Inflammatory macrophage (primary cell): ENCODE data around the gene GPR137B.

Experiments
- DNase-seq, 2 donors: peaks; one replicate each; pipeline ENCODE4 v3.0.0-alpha.2; 2020 to 2022
- total RNA-seq, 18 experiments: gene quantifications; one replicate each; lab custom pipeline; 2026; ENCODE audit warnings: mixed read lengths in 6 of 18, inconsistent platforms in 2 of 18; lab: John Stamatoyannopoulos, UW

The GPR137B gene
- total RNA-seq = 51.0 to 131 (median 71.2) reads per million in 18 experiments

GRCh38 chr1:236142253-236143103, at the start of gene GPR137B:
Gene GPR137B (plus strand): TSS chr1:236142539. CDS start chr1:236142623, 84 bp downstream.
- DNase-seq = peak; percentile 53 to 78

- no peak for DNase-seq
Measured at GRCh38 chr1:236092899-236093298, 49.4 kb upstream of the GPR137B start.

- DNase-seq = no peak
Measured at GRCh38 chr1:236095705-236096520, 46.4 kb upstream of the GPR137B start.

GRCh38 chr1:236096660-236097482, 45.5 kb upstream of the GPR137B start:
- DNase-seq = peak; percentile 50 to 71

- DNase-seq = no peak
Measured at GRCh38 chr1:236098267-236098666, 44.1 kb upstream of the GPR137B start.

- DNase-seq = no peak
Measured at GRCh38 chr1:236099355-236099974, 42.9 kb upstream of the GPR137B start.

- DNase-seq = no peak
Measured at GRCh38 chr1:236100799-236101198, 41.5 kb upstream of the GPR137B start.

GRCh38 chr1:236101233-236102200, 40.8 kb upstream of the GPR137B start:
- no peak for DNase-seq

- DNase-seq = no peak
Measured at GRCh38 chr1:236102611-236103010, 39.7 kb upstream of the GPR137B start.

GRCh38 chr1:236103059-236103458, 39.3 kb upstream of the GPR137B start:
- no peak for DNase-seq

GRCh38 chr1:236103646-236104218, 38.6 kb upstream of the GPR137B start:
- peak; percentile 67 to 68 for DNase-seq

GRCh38 chr1:236107121-236107907, 35.0 kb upstream of the GPR137B start:
- DNase-seq = no peak

- DNase-seq = no peak
Measured at GRCh38 chr1:236108027-236108648, 34.2 kb upstream of the GPR137B start.

- no peak for DNase-seq
Measured at GRCh38 chr1:236110137-236110536, 32.2 kb upstream of the GPR137B start.

GRCh38 chr1:236111527-236112331, 30.6 kb upstream of the GPR137B start:
- DNase-seq = no peak

- no peak for DNase-seq
Measured at GRCh38 chr1:236112332-236112627, 30.1 kb upstream of the GPR137B start.

- no peak for DNase-seq
Measured at GRCh38 chr1:236113324-236114032, 28.9 kb upstream of the GPR137B start.
